Upper lobe of left lung (tissue), 6 donors: ENCODE measurements around the gene VPS41. TPM values are rescaled to one million over a fixed set of nuclear protein-coding genes. Genes with fewer than 3 reads are reported as not detected.

ENCODE experiments used
- ATAC-seq, 2 donors: fragments of 200-7000 bp; cut with Tn5 transposase; one replicate each; pipeline ENCODE4 v1.9.1; 2022; ENCODE audit warnings: mild to moderate bottlenecking in 2 of 2, moderate library complexity in 2 of 2; ENCODE audit not compliant: low FRiP score in 2 of 2
- DNase-seq, 2 donors: peaks; one replicate each; pipeline ENCODE4 v3.0.0-alpha.2; 2019 to 2020
- H3K27ac ChIP-seq, 4 donors: fragments of 200-600 bp; sonication (generic); one replicate each; pipeline ENCODE4 v1.5.1; 2016 to 2019
- H3K27me3 ChIP-seq, 4 donors: fragments of 200-600 bp; sonication (generic); one replicate each; pipeline ENCODE4 v1.5.1; 2017 to 2019
- H3K36me3 ChIP-seq, 4 donors: fragments of 200-600 bp; sonication (generic); one replicate each; pipeline ENCODE4 v1.5.1; 2016 to 2019
- H3K4me1 ChIP-seq, 4 donors: fragments of 200-600 bp; sonication (generic); one replicate each; pipeline ENCODE4 v1.5.1; 2018 to 2019
- H3K4me3 ChIP-seq, 4 donors: fragments of 200-600 bp; sonication (generic); one replicate each; pipeline ENCODE4 v1.5.1; 2017 to 2019; ENCODE audit warnings: mild to moderate bottlenecking in 2 of 4, moderate library complexity in 1 of 4
- H3K9me3 ChIP-seq, 4 donors: fragments of 200-600 bp; sonication (generic); one replicate each; pipeline ENCODE4 v1.5.1; 2018 to 2019
- CTCF ChIP-seq, 6 experiments: fragments of 450-650 bp in 4 of 6; fragments of 200-600 bp in 2 of 6; sonication (generic) in 2 of 6; IDR thresholded peaks; one replicate each; pipeline ENCODE4 v1.5.1; 2016 to 2019; ENCODE audit warnings: antibody characterized with exemption in 6 of 6
- EP300 ChIP-seq, 4 donors: sonication (generic); formaldehyde crosslinking; IDR thresholded peaks; one replicate each; pipeline ENCODE4 v1.5.1; 2017; ENCODE audit warnings: antibody characterized with exemption in 4 of 4, control low read depth in 2 of 4
- POLR2A ChIP-seq, 4 donors: fragments of 450-650 bp; IDR thresholded peaks; one replicate each; pipeline ENCODE4 v1.5.1; 2016 to 2017; ENCODE audit warnings: antibody characterized with exemption in 4 of 4, mild to moderate bottlenecking in 2 of 4
- POLR2AphosphoS5 ChIP-seq, 2 donors: sonication (generic); formaldehyde crosslinking; IDR thresholded peaks; one replicate each; pipeline ENCODE4 v1.5.1; 2017; ENCODE audit warnings: antibody characterized with exemption in 2 of 2
- WGBS, 2 donors: methylation state at CpG; one replicate each; pipeline ENCODE4 v1.1.5; 2017 to 2018; 5-methylcytosine and 5-hydroxymethylcytosine counted together
- total RNA-seq, 6 donors: library from RNA; depleted of rRNA in 4 of 6; stranded (reverse); fragments of >200 nt in 4 of 6; gene quantifications; one replicate each; pipeline versions ENCODE4 v1.1.0 to v1.2.1, GENCODE V29; 2016 to 2021
- donor health status: DM: no; HTN: no; CAD: no; lungs with moderate emphysema.
- donor health status: DM: no; HTN: yes; CAD: no; lungs with severe emphysema.

The VPS41 gene
- total RNA-seq, 6 donors from 2014 or later = 32.1 to 96.4 (median 48.4) TPM

GRCh38 chr7:38909870-38910269 is 879 bp upstream of the VPS41 start:
- no peak overlapping the region for H3K27ac ChIP-seq
- H3K4me1 ChIP-seq = peaks cover 7 to 12% (median 10%) of the 10 kb centered on the region in 4 donors
- TF ChIP-seq POLR2A (IDR thresholded peaks at IDR 0.05) = no peak
- TF ChIP-seq CTCF (IDR thresholded peaks at IDR 0.05) = no peak
- TF ChIP-seq EP300 (IDR thresholded peaks at IDR 0.05) = no peak
- no peak for TF ChIP-seq POLR2AphosphoS5 (IDR thresholded peaks at IDR 0.05)
- no peaks in the 10 kb centered on the region for H3K27me3 ChIP-seq
- H3K4me3 ChIP-seq = no peak overlapping the region
- no peak for ATAC-seq
- H3K9me3 ChIP-seq = no peaks in the 10 kb centered on the region
- DNase-seq = no peak
- H3K36me3 ChIP-seq = no peaks in the 10 kb centered on the region

- peak overlapping the region in 1 of 4 donors; percentile 98 for H3K4me3 ChIP-seq
Observed at GRCh38 chr7:38907766-38908165, 1.2 kb downstream of the VPS41 start.

GRCh38 chr7:38907066-38907465 is 1.9 kb downstream of the VPS41 start:
- DNase-seq (no peak), ATAC-seq (no peak)
- Histone ChIP-seq H3K36me3 (no peaks in the 10 kb centered on the region), H3K4me1 (peaks cover 7 to 22% (median 10%) of the 10 kb centered on the region in 4 donors), H3K9me3 (no peaks in the 10 kb centered on the region), H3K27ac (no peak overlapping the region), H3K4me3 (no peak overlapping the region), H3K27me3 (no peaks in the 10 kb centered on the region)
- no peak for TF ChIP-seq POLR2AphosphoS5 (IDR thresholded peaks at IDR 0.05)
- TF ChIP-seq CTCF (IDR thresholded peaks at IDR 0.05) = no peak
- no peak for TF ChIP-seq EP300 (IDR thresholded peaks at IDR 0.05)
- TF ChIP-seq POLR2A (IDR thresholded peaks at IDR 0.05) = no peak
- 84 to 85% methylated on average over 3 of the region's 3 CpGs for WGBS, 2 donors

More at GRCh38 chr7:38907766-38908165, 1.2 kb downstream of the VPS41 start:
- no peak for DNase-seq
- WGBS, 2 donors = 18 to 30% methylated on average over 1 of the region's 1 CpG
- H3K27ac ChIP-seq = no peak overlapping the region
- H3K27me3 ChIP-seq = no peaks in the 10 kb centered on the region
- no peaks in the 10 kb centered on the region for H3K36me3 ChIP-seq
- no peaks in the 10 kb centered on the region for H3K9me3 ChIP-seq
- no peak for TF ChIP-seq CTCF (IDR thresholded peaks at IDR 0.05)
- TF ChIP-seq EP300 (IDR thresholded peaks at IDR 0.05) = no peak
- no peak for TF ChIP-seq POLR2AphosphoS5 (IDR thresholded peaks at IDR 0.05)
- TF ChIP-seq POLR2A (IDR thresholded peaks at IDR 0.05) = no peak
- H3K4me1 ChIP-seq = peaks cover 7 to 22% (median 10%) of the 10 kb centered on the region in 4 donors
- no peak for ATAC-seq

GRCh38 chr7:38905056-38905759 is 3.8 kb downstream of the VPS41 start:
- Histone ChIP-seq H3K4me3 (no peak overlapping the region), H3K4me1 (peaks cover 7 to 22% (median 10%) of the 10 kb centered on the region in 4 donors), H3K27me3 (no peaks in the 10 kb centered on the region), H3K36me3 (no peaks in the 10 kb centered on the region), H3K9me3 (no peaks in the 10 kb centered on the region), H3K27ac (no peak overlapping the region)
- 77 to 81% methylated on average over 3 of the region's 3 CpGs for WGBS, 2 donors
- ATAC-seq (no peak), DNase-seq (no peak)
- TF ChIP-seq POLR2AphosphoS5 (IDR thresholded peaks at IDR 0.05) (no peak), CTCF (IDR thresholded peaks at IDR 0.05) (no peak), EP300 (IDR thresholded peaks at IDR 0.05) (no peak), POLR2A (IDR thresholded peaks at IDR 0.05) (no peak)

- ATAC-seq (no peak), DNase-seq (no peak)
- Histone ChIP-seq H3K4me1 (peaks cover 2 to 14% (median 6%) of the 10 kb centered on the region in 4 donors), H3K9me3 (no peaks in the 10 kb centered on the region), H3K27ac (no peak overlapping the region), H3K4me3 (no peak overlapping the region), H3K27me3 (no peaks in the 10 kb centered on the region), H3K36me3 (no peaks in the 10 kb centered on the region)
- TF ChIP-seq EP300 (IDR thresholded peaks at IDR 0.05) (no peak), POLR2AphosphoS5 (IDR thresholded peaks at IDR 0.05) (no peak), POLR2A (IDR thresholded peaks at IDR 0.05) (no peak), CTCF (IDR thresholded peaks at IDR 0.05) (no peak)
Observed at GRCh38 chr7:38903057-38903456, 5.9 kb downstream of the VPS41 start.
